ENCODE measurements around the gene OPCML.

OPCML gene

DNA sequence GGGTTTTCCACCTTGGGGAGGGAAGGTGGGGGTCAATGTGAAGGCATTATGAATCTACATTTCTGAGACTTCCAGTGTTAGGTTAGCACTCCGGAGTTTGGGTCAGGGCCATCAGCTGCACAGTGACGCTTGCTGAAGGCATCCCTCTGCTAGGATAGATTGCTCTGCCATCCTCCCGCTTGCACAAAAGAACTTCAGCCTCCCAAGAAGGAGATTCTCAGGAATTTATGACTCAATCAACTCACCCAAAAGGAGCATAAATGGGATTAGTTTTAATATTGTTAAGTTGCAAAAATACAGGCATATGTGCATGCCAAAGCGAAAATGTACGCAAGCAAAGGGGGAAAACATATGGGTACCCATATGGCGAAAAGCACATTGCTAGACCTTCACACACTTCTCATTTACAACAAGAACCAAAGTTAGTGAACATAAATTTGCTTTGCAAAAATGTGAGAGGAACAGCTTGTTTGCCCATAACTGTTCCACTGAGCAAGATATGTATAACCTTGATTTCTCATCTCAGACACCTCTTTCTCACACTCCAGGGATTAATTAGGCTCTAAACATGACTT is 1013.0 kb downstream of the OPCML start:
- DNase-seq (ENCODE audit: low read depth, low spot score) = no peak

DNA sequence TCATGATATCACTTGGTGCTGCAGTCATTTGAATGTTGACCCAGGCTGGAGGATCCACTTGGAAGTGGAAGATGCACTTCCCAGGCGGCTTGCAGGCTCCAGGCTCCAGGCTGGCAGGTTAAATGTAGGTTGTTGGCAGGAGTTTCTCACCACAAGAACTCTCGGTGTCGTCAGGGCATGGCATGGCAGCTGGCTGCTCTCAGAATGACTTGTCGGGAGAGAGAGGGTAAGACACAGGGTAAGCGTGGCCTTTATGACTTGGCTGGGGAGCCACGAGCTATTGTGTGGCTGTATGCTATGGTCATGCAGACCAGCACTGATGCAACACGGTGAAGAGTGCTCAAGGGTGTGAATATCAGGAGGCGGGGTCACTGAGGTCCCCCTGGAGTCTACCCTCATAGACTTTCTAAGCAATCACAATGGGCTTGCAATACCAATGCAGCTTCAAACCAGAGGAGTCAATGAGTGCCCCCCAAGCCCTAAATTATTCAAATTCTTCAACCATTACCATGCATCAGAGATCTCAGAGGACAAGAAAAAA is 1027.7 kb downstream of the OPCML start:
- no peak for DNase-seq (ENCODE audit: low read depth, low spot score)

DNA sequence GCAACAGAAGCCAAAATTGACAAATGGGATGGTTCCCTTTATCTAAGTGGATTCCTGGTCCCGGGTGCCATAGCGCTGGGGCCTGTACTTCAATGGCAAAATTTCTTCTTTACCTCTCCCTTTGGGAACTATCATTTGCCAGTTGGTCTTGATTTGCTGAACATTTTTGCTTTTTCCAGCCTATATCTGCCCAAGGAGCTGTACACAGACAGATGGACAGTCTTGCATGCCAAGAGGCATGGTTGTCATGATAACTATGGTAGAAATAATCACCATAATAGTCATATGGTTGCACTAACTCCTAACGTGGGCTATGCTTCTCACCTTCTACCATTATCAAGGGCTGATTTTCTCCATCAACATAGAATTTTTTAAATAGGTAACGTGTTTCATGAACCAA is 1030.9 kb downstream of the OPCML start:
- no peak for DNase-seq (ENCODE audit: low read depth, low spot score)

DNA sequence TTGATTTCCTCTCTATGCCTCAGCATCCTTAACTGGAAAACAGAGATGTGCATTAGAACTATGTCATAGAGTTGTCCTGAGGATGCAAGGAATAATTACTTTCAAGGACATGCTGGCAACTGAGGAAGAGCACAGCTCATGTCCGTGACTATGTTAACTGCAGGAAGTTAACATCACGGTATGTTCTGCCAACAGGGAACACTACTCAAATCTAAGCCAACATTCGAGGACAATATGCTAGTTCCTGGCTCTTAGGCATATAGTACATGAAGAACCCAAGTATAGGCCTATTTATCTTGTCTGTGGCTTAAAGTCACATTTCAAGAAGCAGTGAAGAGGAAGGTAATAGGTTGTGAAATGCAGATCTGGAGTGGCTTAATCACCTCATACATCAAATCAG is 1032.6 kb downstream of the OPCML start:
- DNase-seq (ENCODE audit: low read depth, low spot score) = no peak

DNA sequence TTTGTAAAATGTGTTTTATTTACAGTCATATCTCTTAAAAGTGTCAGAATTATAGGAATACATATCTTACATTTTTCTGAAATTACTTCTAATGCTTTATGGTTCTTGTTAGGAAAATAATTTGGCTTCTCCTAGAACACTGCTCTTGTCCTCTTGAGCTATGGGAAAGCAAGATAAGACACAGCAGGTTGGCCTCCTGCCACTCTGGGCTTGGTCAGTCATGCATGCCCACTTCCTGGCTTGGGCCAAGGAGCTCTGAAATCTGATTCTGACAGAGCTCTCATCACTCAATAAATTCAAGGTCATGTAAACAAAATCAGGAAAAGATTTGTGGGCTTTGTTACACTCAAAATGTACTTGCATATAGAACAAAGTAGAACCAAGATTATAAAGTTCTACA is 1036.0 kb downstream of the OPCML start:
- no peak for DNase-seq (ENCODE audit: low read depth, low spot score)

DNA sequence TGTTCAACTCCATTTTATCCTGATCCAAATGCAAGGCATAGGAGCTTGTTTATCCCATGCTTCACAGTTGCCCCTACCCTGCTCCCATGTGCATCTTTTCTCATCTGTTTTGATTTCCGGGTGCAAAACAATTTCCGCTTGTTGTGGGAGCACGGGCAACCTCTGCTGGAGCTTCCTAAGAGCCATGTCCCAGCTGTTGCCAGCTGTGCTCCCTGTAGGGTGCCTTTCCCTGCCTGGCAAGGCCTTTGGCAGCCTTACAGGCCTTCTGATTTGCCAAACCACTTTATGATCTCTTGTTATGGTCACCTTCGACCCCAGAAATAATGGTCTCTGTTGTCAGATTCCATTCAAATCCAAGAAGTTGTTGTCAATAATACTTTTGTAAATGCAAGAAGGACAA is 1038.5 kb downstream of the OPCML start:
- DNase-seq (ENCODE audit: low read depth, low spot score) = no peak

DNA sequence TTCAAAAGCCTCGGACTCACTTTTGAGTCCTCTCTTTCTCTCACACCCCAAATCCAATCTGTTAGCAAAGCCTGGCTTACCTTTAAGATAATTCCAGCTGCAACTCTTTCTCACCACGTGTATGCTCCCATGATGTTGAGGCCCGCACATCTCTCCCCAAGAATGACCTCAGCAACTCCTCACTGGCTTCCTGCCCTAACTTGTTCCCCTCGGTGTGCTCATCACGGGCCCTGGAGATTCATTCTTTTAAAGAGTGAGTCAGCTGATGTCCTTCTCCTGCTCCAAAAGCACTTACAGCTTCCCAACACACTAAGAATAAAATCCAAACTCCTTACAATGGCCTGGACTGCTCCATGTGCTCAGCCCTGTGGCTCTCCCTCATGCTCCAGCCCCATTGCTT is 1041.3 kb downstream of the OPCML start:
- DNase-seq (ENCODE audit: low read depth, low spot score) = no peak

DNA sequence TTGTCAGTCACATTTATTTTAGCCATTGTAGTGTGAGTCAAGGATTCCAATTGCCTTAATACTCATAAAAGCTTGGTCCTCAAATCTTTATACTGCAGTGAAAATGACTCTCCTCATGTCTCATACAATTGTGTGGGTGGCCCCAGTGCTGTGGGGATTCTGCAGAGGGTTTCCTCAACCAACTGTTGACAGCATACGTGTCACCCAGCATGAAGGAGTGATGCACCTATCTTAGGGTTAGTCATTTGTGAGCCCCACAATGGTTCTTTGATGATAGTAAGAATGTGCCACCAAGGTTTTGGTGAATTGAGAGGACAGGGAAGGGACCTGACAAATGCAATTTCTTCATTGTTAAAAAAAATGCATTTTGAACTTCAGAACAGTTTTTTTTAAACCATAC is 1046.2 kb downstream of the OPCML start:
- no peak for DNase-seq (ENCODE audit: low read depth, low spot score)

DNA sequence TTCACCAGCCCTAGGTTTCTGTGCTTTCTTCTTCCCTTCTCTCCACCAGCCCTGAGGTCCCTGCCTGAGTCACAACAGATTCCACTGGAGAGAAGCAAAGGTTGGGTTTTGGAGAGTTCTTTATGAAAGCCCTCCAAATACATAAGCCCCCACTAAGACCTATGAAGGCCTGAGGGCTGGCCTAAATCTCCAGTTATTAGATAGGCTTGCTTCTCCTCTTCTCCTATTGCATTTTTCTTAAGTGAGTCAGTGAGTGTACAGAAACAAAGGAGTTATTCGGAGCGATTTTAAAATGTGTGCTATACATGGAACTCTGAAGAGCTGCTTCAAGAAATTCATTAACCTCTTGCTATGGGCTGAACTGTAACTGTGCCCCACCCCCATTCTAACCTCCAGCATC is 1057.3 kb downstream of the OPCML start:
- DNase-seq (ENCODE audit: low read depth, low spot score) = no peak

DNA sequence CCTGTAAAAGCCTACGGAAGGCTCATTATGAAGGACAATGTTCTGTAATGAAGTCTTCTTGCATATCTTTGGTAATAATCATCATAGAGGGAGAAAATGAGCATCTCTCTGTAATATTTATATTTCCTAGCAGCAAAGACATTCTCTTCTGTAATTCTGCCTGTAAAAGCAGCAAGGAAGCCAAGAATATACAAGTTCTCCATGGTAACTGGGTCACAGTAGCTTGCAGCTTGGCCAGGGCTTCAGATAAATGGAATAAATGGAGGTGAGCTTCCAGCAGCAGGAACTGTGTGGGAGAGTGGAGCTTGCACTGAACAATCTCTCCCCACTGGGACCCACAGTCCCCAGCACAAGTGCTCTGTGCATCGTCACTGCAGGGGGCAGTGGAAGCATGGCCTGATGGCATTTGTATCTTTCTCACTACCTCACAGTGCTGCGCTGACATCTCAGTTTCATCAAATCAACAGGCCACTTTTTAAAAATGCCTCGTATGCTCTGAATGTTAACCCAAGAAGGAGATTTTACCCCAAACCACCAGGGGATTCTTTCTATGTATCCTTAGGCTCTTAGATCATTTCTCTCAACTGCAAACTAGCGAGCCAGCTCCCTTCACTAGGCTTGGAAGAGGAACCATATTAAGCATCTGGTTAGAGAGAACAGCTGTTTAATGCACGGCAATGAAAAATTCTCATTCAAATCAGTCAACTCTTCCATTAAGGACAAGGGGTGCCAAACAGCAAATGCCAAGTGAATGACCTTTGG is 1059.7 kb downstream of the OPCML start:
- no peak for DNase-seq (ENCODE audit: low read depth, low spot score)

DNA sequence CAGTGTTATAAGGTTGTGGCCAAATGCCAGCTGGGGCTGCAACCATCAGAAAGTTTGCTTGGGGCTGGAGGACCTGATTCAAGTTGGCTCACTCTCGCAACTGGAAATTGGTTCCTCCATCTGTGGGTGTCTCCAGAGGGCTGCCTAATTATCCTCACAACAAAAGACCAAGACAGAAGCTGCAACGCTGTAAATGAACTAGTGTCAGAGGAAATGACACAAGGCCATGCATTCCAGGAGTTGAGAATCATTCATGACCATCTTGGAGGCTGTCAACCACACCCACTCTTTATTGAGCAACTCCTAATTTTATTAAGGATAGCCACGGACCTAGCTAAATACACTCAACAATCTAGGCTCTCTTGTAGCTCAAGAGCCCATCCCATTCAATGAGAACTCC is 1060.8 kb downstream of the OPCML start:
- no peak for DNase-seq (ENCODE audit: low read depth, low spot score)

DNA sequence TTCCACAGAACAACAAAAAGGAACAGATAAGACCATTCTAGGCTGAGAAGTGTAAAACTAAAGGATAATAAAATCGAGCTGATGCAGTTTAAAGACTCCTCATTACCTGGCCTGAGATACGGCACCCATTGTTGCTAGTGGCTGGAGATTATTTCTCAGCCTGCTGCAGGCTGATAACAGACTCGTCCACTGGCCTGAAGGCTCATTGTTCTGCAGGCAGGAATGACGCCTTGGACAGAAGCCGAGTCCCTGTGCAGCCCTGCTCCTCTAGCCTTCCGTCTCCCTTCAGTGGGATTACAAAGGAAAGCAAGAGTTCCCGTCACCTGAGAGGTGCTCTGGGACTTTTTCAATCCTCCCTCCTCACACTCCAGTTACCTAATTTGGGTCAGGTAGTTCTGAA is 1065.3 kb downstream of the OPCML start:
- no peak for DNase-seq (ENCODE audit: low read depth, low spot score)

DNA sequence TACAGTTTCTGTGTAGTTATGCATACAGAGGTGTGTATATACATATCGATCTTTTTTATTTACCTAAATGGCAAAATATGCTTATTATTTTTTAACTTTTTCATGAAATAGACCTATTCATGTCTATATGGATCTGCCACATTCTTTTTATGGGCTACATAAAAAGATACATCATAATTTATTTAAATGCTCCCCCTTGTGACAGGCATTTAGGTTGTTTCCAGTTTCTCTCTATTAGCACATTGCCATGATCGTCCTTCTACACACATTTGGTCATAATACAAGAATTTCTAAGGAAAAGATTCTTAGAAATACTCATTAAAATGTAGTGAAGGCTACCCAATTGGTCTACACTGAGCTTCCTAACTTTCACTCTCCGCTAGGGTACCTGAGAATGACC is 1067.4 kb downstream of the OPCML start:
- DNase-seq (ENCODE audit: low read depth, low spot score) = no peak

DNA sequence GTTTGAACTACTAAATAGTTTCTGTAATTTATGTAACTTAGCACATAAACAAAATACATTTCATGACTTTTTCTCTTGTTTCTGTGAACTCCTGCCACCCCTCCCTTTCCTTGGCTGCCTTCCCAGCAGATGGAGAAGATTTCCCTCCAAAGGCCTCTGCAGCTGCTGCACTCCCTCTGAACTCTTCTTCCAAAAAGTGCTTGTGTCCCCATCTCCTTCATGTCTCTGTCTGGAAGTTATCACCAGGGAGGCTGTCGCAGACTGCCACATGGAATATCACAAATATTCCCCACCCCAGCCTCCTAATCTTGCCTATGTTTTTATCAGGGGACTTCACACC is 1068.3 kb downstream of the OPCML start:
- DNase-seq (ENCODE audit: low read depth, low spot score) = no peak

DNA sequence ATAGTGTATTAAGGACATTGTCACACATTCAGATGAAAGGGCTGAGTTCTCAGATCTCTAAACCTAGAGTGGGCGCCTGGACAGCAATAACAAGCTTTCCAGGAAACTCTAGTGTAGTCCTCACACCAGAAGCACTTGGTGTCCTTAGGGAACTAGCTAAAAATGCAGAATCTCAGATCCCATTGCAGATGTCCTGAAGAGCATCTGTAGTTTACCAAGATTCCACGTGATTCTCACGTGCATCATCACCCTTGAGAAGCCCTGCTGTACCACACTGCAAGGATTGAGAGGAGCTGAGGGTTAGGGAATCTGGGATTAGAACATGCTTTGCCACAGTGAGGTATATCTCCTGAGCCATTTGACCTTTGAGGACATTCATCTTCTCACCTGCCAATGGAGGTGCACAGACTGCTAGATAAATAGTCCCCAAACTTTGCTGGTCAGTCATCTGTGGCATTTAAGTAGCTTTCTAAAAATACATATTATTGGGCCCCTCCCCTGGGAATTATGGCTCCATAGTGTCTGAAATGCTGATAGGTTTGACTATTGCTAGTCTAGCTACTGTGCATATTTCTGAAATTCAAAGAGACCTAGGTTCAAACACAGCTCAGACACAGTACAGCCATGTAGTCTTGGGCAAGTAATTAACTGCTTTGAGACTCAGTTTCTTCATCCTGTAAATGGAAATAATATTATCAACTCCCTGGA is 1068.9 kb downstream of the OPCML start:
- DNase-seq (ENCODE audit: low read depth, low spot score) = no peak

DNA sequence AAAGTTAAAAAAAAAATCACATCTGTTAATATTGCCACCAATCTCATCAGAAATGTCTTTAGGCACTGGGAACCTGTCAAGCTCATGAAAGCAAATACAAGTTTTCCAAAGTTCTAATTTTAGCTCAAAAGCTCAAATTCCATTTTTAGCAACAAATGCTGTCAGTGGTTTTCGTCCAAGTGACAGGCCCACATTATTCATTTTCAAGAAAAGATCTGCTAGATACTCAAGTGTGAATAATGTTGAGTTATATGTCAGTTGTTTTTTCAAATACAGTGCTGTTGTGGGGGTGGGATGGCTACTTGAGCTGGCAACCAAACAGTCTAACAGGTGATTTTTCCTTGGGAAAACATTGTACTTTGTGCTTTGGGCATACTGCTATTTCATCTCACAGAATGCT is 1072.6 kb downstream of the OPCML start:
- DNase-seq (ENCODE audit: low read depth, low spot score) = no peak

DNA sequence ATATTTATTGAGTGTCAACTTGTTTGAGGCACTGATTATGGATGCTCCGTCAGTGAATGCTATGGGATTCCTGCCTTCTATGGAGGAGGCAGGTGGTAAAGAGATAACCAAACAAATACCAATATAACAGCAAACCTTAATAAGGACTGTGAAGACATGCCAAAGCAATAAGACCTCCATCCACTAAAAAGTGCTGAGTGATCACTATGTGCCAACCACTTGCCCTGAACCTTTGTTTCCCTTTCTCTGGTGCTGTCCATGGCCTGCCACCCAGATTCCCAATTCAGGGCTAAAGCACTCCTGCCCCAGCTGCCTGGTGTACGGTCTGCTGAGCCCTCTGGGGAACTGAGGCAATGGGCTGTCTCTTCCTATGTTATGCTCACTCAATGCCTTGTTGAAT is 1074.9 kb downstream of the OPCML start:
- DNase-seq (ENCODE audit: low read depth, low spot score) = no peak

DNA sequence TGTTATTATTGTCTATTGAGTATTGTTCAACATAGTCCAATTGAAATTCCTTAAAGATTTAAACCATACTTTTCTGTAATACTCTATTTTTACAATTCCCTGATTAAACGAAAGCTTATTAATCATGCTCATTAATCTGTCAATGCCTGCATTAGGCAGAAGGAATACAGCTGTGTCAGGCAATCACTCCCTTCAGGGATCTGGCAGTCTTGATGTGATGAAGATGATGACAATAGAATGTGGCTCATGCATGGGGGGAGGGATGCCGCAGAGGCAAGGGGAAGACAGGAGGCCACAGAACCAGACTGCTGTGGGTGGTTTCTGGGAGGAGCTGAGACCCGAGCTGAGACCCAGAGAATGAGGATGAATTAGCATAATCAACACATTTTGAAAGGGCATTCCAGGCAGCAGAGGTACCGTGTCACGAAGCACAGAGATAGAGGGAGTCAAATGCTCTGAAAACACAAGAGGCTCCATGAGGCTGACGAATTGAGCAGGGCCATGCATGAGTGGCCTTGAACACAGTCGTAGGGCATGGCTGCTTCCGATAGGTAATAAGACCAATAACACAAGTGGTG is 1075.5 kb downstream of the OPCML start:
- DNase-seq (ENCODE audit: low read depth, low spot score) = no peak

DNA sequence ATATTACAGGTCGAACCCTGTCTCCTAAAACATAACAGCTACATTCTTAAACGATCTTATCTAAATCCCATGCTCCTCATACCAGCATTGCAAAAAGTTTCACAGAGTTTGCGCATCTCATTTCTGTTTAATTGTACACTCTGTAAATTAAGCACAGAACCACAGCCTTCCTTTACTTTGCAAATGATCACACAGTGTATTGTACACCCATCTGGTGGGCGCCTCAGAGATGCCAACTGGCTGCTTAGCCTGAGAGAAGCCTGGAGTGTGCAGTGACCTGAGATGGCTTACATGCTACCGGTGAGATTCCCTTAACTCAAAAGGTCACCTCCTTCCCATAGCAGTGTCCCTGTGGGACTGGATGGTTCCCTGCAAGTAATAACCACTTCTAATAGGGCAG is 1077.3 kb downstream of the OPCML start:
- DNase-seq (ENCODE audit: low read depth, low spot score) = no peak

DNA sequence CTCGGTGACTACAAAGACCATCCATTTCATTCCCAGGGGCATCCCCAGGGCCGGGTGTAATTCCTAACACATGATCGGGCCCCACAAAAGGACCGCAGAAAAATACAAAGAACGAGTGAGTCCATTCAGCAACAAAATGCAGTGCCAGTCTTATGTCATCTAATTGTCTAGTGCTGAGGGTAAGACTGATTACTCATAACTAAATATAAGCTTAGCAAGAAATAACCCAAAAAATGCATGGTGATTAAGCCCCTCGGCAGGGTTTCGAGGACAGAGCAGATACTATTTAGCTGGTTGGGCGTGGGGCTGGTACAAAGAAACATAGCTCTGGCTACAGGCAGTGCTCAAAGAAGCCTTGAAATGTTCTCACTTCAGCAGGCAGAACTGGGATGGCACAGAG is 1078.9 kb downstream of the OPCML start:
- DNase-seq (ENCODE audit: low read depth, low spot score) = no peak

DNA sequence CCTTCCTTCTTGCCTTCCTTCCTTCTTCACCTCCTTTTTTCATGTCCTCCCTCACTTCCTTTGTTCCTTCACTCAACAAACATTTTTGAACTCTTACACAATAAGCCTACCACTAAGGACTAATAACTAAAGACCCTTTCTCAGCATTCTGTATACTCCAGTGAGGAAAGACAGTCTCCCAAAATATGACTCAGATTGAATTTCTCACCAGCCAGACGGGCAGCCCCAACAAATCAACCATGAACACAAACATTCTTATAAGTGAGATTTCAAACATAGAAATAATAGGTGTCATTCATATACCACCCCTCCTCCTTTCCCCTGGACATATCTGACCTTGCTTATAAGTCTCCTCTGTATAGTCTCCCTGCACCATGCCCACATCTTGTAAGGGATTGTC is 1079.7 kb downstream of the OPCML start:
- no peak for DNase-seq (ENCODE audit: low read depth, low spot score)

DNA sequence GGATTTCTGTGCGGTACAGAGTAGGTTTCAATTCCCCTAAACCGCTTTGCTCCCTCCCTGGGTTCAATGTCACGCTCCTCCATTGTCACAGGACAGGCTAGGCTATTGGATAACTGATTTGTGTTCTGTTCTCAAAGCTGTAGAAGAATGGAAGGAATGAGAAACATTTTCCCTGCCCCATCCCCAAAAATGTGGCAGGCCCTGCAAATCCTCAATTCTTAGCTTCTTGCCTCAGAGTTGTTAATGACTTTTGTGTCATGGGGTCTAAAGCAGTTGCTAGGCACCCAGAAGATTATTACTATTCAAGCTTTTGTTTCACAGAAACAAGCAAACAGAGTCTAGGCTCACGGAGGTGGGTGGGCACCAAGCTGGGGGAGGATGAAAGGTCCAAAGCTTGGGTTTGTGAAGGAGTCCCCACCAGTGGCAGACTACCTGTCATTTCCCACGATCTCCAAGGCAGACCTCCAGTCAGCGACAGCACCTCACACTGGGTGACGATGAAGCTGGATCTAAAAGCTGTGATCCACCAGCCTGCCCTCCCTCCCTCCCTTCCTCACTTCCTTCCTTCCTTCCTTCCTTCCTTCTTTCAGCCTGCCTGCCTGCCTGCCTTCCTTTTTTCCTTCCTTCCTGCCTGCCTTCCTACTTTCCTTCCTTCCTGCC is 1080.2 kb downstream of the OPCML start:
- DNase-seq (ENCODE audit: low read depth, low spot score) = no peak
